Neural cell (in vitro differentiated cells): ENCODE data around the gene SLC35E3.
"Not testable (repeated sequence)": the region's sequence is repeated elsewhere in the genome, so short reads cannot be mapped to it uniquely, and the experiment has no call there.

Source experiments
- CTCF ChIP-seq: fragments of 450-650 bp; IDR thresholded peaks from 2 replicates; pipeline ENCODE4 v1.5.1; 2014; ENCODE audit warnings: antibody characterized with exemption, mild to moderate bottlenecking, moderate library complexity; ENCODE audit not compliant: poor library complexity, severe bottlenecking
- EZH2 ChIP-seq: fragments of 200-600, 300-800 bp; shearing (Covaris generic), sonication (generic); IDR thresholded peaks from 2 replicates; pipeline ENCODE4 v1.6.1; 2014; ENCODE audit warnings: antibody characterized with exemption, low read length, borderline replicate concordance, mild to moderate bottlenecking; ENCODE audit not compliant: insufficient read depth, poor library complexity, severe bottlenecking
- POLR2AphosphoS5 ChIP-seq: IDR thresholded peaks from 2 replicates; pipeline ENCODE4 v1.6.1; 2012
- REST ChIP-seq: IDR thresholded peaks from 2 replicates; pipeline ENCODE4 v1.6.1; 2012; ENCODE audit warnings: borderline replicate concordance

GRCh38 chr12:68802911-68803651 lies 57.1 kb downstream of the SLC35E3 start:
- not testable (repeated sequence) for TF ChIP-seq CTCF, REST, POLR2AphosphoS5, EZH2
